GM18519 (cell line): ENCODE measurements around the gene IL23R.
A peak's percentile ranks its signal among the peaks of the same experiment; 100 is the strongest.
"Not testable (repeated sequence)": the region's sequence is repeated elsewhere in the genome, so short reads cannot be mapped to it uniquely, and the experiment has no call there.

Experiments used
- ATAC-seq: cut with Tn5 transposase; IDR thresholded peaks from one replicate; pipeline ENCODE4 v1.9.1; 2021; ENCODE audit warnings: mild to moderate bottlenecking, moderate library complexity; ENCODE audit not compliant: unreplicated experiment, low FRiP score

Gene IL23R

GRCh38 chr1:67190942-67191341 lies 24.7 kb downstream of the IL23R start:
- no peak for ATAC-seq

- no peak for ATAC-seq
These were observed 25.6 kb downstream of the IL23R start for GRCh38 chr1:67191668-67192520.

- ATAC-seq: no peak
These were observed 26.6 kb downstream of the IL23R start for GRCh38 chr1:67192902-67193301.

GRCh38 chr1:67193704-67194103 lies 27.4 kb downstream of the IL23R start:
- ATAC-seq: no peak

GRCh38 chr1:67194209-67194863 lies 28.1 kb downstream of the IL23R start:
- peak; percentile 60 for ATAC-seq

- ATAC-seq: no peak
These were observed 34.5 kb downstream of the IL23R start for GRCh38 chr1:67200755-67201154.

GRCh38 chr1:67201891-67202290 lies 35.6 kb downstream of the IL23R start:
- no peak for ATAC-seq

GRCh38 chr1:67204298-67204980 lies 38.2 kb downstream of the IL23R start:
- ATAC-seq: no peak

- not testable (repeated sequence) for ATAC-seq
These were observed 41.1 kb downstream of the IL23R start for GRCh38 chr1:67207398-67207797.

GRCh38 chr1:67208217-67208616 lies 42.0 kb downstream of the IL23R start:
- ATAC-seq: no peak

- no peak for ATAC-seq
These were observed 43.3 kb downstream of the IL23R start for GRCh38 chr1:67209521-67209920.

- ATAC-seq: no peak
These were observed 45.6 kb downstream of the IL23R start for GRCh38 chr1:67211589-67212563.

- ATAC-seq: no peak
These were observed 46.9 kb downstream of the IL23R start for GRCh38 chr1:67213164-67213563.

- ATAC-seq: no peak
These were observed 47.7 kb downstream of the IL23R start for GRCh38 chr1:67213948-67214347.

GRCh38 chr1:67214420-67215174 lies 48.3 kb downstream of the IL23R start:
- ATAC-seq: peak; percentile 64

- ATAC-seq: no peak
These were observed 50.1 kb downstream of the IL23R start for GRCh38 chr1:67216401-67216800.

- ATAC-seq: no peak
These were observed 51.2 kb downstream of the IL23R start for GRCh38 chr1:67217417-67217816.

GRCh38 chr1:67217938-67218337 lies 51.7 kb downstream of the IL23R start:
- no peak for ATAC-seq

- ATAC-seq: no peak
These were observed 58.6 kb downstream of the IL23R start for GRCh38 chr1:67224856-67225255.
